C4-2B (cell line): ENCODE measurements around the gene KRTAP12-1.

ENCODE experiments used
- H3K27ac ChIP-seq: fragments of 450-650 bp; 2 replicates; pipeline ENCODE4 v1.5.1; 2017
- CTCF ChIP-seq: fragments of 450-650 bp; conservative IDR thresholded peaks from 2 replicates; pipeline ENCODE4 v1.5.1; 2017; ENCODE audit warnings: mild to moderate bottlenecking
- ZFX ChIP-seq: fragments of 450-650 bp; IDR thresholded peaks from 2 replicates; pipeline ENCODE4 v1.6.1; 2017

KRTAP12-1 gene

GRCh38 chr21:44704636-44705001 lies 22.7 kb upstream of the KRTAP12-1 start:
- TF ChIP-seq ZFX (no peak), CTCF (no peak)
- H3K27ac ChIP-seq = no peak overlapping the region

- no peak for TF ChIP-seq ZFX
- H3K27ac ChIP-seq = no peak overlapping the region
Observed at GRCh38 chr21:44703731-44704635, 22.0 kb upstream of the KRTAP12-1 start.

- no peak overlapping the region for H3K27ac ChIP-seq
- TF ChIP-seq CTCF (no peak), ZFX (no peak)
Observed at GRCh38 chr21:44702973-44703730, 21.2 kb upstream of the KRTAP12-1 start.

- no peak for TF ChIP-seq ZFX
- no peak for TF ChIP-seq CTCF
- no peak overlapping the region for H3K27ac ChIP-seq
Observed at GRCh38 chr21:44702111-44702972, 20.4 kb upstream of the KRTAP12-1 start.

- no peak for TF ChIP-seq ZFX
- TF ChIP-seq CTCF = no peak
Observed at GRCh38 chr21:44701541-44701940, 19.6 kb upstream of the KRTAP12-1 start.

GRCh38 chr21:44701023-44701400 lies 19.0 kb upstream of the KRTAP12-1 start:
- H3K27ac ChIP-seq = no peak overlapping the region
- TF ChIP-seq ZFX (no peak), CTCF (no peak)

More at GRCh38 chr21:44701541-44701940, 19.6 kb upstream of the KRTAP12-1 start:
- no peak overlapping the region for H3K27ac ChIP-seq

- TF ChIP-seq CTCF (no peak), ZFX (no peak)
- no peak overlapping the region for H3K27ac ChIP-seq
Observed at GRCh38 chr21:44700101-44701022, 18.4 kb upstream of the KRTAP12-1 start.
